HG03175 (cell line): ENCODE results near the gene GRK5.
"Not testable (repeated sequence)": the region's sequence is repeated elsewhere in the genome, so short reads cannot be mapped to it uniquely, and the experiment has no call there.

Source experiments
- ATAC-seq: cut with Tn5 transposase; IDR thresholded peaks from one replicate; pipeline ENCODE4 v1.9.1; 2021; ENCODE audit warnings: mild to moderate bottlenecking, moderate library complexity; ENCODE audit not compliant: unreplicated experiment

GRK5 gene

DNA sequence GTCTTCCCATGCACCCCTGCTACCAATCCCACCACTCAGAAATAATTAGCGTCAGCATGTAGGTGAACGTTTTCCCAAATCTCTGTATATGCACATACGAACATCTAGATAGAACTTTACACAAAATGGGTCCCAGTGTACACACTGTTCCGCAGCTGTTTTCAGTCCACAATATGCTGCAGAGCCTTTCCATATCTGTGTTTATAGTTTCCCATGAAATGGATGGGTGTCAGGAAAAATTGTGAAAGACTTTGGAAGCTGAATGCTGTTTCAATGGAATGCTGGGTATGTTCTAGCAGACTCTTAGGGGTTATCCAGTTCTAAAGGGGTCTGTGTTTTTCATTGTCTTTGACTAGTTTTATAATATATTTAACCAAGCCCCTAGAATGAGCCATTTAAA lies 13.8 kb downstream of the GRK5 start:
- ATAC-seq, result no peak

DNA sequence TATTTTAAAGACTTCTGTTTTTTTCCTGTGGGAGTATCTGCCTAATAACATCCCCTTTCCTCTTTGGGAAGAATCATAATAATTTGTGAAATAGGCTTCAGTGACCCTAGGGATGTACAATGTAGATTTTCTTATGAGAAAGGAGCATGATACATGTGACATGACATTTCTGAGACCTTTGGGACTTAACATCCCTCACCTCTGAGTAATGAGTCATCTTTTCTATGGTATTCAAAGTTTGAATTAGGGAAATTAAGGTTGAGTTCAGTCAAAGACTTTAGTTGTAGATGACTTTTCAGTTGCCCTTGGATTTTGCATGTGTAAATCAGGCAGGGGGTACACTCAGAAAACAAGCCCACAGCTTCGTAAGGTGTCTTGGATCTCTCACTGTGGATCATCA lies 14.3 kb downstream of the GRK5 start:
- ATAC-seq, result no peak

DNA sequence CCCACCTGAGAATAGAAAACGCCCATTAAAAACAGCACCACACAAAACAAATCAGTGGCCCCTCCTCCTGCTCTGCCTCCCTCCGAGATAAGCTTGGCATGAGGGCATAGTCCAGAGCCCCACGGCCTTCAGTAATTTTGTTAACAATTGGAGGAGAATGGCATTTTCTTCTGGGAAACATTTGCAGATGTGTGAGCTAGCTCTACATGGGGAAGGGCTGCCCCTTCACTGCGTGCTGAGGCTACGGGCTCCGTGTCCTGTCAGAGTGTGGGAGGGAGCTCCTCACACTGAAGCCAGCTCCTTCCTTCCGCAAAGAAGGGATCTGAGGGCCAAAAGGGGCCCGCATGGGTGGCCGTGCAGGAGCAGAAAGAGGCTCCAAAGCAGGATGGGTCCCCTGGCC lies 15.2 kb downstream of the GRK5 start:
- ATAC-seq, result no peak

DNA sequence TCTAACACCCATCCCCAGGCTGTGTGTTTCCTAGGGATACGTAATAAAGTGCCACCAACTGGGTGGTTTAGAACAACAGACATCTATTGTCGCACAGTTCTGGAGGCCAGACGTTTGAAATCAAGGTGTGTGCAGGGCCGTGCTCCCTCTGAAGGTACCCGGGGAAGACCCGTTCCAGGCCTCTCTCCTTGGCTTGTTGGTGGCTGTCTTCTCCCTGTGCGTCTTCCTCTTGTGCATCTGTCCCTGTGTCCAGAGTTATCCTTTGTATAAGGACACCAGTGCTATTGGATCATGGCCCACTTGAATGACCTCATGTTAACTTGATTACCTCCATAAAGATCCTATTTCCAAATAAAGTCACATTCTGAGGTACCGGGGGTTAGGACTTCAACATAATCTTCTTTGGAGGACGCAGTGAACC lies 15.6 kb downstream of the GRK5 start:
- ATAC-seq, result no peak

DNA sequence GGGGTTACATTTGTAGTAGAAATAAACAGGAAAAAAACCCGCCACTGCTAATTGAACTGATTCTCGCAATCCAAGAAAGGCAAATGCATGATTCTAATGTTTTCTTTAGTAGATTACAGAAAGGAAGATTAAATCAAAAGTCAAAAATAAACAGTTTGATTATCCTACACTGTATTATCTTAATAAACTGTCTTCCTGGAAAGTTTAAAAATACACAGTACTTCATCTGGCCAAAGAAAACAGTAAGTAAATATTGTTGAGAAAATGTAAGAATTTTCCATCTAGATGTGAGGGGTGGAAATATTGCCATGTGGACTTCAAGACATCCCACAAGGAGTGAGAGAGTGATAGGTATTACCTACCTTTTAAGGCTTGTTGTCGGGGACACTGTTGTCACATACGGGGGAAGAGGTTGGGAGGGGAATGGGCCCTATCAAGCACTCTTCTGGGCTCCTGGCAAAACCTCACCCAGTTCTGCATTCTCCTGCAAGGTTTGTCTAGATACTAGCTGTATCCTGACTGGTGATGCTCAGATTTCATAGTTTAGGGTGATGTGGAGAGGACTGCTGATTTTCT lies 17.8 kb downstream of the GRK5 start:
- no peak for ATAC-seq

DNA sequence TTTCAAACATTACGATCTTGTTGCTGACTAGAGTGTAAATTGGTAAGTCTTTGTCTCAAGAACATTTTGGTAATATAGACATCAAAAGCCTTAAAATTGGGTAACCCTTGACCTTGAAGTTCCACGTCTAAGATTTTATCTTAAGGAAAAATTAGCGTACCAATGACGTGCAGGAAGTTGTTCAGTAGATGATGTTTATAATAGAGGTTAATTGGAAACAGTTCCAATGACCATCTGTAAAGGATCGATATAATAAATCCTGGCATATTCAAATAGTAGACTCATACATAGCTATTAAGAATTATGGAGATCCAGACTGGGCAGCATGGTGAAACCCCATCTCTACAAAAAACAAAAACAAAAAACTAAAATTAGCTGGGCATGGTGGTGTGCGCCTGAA lies 20.5 kb downstream of the GRK5 start:
- ATAC-seq, result no peak

DNA sequence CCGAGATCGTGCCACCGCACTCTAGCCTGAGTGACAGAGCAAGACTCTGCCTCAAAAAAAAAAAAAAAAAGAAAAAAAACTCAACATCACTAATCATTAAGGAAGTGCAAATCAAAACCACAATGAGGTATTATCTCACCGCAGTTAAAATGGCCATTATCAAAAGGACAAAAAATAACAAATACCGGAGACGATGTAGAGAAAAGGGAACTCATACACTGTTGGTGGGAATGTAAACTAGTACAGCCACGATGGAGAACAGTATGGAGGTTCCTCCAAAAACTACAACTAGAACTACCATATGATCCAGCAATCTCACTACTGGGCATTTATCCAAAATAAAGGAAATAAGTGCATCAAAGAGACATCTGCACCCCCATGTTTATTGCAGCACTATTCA lies 24.3 kb downstream of the GRK5 start:
- no peak for ATAC-seq

DNA sequence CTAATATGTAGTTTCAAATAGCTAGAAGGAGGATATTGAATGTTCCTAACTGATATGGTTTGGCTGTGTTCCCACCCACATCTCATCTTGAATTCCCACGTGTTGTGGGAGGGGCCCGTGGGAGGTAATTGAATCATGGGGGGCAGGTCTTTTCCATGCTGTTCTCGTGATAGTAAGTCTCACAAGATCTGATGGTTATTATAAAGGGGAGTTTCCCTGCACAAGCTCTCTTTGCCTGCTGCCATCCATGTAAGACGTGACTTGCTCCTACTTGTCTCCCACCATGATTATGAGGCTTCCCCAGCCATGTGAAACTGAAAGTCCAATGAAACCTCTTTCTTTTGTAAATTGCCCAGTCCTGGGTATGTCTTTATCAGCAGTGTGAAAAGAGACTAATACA lies 25.1 kb downstream of the GRK5 start:
- not testable (repeated sequence) for ATAC-seq

DNA sequence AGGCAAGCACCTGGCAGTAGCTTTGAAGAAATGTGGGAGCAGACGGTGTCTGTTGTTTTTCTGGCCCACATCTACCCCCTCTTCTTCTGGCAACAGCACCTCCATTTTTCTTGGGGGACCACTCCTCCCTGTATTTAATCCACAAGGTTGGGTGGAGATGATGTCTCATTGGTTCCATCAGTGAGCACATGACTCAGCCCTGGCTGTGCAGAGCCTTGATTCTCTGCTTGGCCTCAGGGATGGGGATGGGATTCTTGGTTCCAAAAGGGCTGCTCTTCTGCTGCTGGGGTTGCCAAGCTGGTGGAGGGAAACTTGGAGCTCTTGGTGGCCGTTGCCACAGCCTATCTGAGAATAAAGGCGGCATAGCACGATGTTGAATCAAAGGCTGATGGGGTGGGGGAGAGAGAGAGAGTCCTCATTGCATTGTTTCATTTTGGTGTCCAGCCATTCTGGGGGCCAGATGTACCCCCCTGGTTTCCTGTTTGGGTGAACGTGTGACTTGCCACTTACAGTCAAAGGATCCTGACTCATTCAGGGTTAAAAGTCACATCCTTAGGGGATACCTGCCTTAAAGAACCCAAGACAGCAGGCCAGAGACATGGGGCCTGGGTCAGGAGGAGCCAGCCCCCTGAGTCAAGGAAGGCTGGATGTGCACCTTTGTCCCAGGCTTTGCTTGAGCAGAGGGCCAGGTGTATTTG lies 25.9 kb downstream of the GRK5 start:
- no peak for ATAC-seq

DNA sequence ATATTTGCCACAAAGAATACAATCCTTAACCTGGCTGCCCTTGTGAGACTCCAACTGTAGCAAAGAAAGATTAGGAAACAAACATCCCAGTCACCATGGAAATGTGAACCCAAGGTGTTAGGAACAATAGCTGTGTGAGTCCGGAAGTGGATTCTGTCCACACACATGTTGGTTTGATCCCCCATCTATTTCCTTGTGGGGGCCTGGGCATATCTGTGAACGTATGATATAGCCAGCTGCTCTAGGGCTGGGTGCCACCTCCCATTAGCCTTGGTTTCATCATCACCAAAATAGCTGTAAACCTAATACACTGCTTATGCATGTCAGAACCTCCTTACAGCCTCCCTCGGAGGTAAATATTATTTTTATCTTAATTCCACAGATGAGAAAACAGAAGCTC lies 26.4 kb downstream of the GRK5 start:
- no peak for ATAC-seq

DNA sequence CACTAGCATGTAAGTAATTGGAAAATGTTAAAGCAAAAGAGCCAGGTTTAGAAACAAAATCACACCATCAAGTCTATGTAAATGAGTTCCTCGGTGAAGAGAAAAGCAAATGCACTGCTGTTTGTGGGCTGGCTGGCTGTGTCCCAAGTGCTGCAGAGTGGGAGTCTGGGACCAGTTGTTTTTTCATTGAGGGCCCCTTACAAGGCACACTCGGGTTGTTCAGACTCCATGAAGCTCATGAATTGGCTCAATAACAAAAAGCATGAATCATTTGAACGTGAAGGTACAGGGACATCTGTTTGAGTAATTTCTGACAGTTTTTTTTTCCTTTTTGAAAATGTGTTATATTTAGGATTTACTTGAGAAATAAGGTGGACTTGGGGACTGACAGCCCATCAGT lies 28.0 kb downstream of the GRK5 start:
- ATAC-seq, result no peak

DNA sequence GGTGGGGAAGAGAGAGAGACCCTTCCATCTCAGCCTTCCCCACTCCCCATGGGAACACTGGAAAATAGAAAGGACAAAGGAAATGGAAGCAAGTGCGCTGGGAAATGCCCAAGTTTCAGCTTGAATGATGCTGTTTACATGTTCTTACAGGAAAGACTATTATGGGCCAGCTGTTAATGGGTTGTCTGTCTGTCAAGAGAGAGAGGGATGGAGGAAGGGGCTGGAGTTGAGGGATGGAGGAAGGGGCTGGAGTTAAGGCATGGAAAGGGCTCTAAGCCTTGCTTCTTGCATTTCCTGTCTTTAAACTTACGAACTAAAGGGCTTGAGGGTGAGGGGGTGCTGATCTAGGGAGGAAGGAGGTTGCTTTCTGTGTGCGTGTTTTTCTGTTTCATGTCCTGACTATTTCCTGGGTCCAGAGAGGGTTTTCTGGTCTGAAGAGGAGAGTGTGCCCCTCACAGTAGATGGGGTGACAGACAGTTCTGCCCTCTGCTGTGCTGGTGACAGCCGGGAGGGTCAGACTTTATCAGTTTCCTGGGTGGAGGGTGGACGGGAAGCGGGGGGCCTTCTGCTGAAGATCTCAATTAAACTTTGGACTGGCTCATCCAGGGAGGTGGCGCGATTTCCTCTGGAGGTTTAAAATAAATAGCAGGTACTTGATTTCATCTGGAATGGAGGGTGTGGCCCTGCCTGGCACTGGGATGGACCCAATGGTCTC lies 30.5 kb downstream of the GRK5 start:
- ATAC-seq, result no peak

DNA sequence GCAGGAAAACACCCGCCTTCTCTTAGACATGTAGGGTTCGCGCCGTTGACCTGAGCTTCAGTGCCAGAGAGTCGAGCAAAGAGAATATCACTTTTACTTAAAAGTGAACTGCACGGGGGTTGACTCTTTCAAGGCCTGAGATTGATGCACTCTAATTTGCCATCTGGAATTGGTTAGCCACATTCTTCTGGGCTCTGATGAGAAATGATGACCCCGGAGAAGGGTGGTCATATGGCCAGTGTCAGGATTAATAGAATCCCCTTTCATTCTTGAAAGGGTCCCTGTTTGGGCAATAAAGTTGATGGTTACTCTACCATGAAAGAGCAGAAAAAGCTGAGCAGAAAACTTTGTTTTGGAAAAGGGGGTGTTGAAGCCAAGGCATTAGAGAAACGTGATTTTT lies 31.2 kb downstream of the GRK5 start:
- no peak for ATAC-seq

DNA sequence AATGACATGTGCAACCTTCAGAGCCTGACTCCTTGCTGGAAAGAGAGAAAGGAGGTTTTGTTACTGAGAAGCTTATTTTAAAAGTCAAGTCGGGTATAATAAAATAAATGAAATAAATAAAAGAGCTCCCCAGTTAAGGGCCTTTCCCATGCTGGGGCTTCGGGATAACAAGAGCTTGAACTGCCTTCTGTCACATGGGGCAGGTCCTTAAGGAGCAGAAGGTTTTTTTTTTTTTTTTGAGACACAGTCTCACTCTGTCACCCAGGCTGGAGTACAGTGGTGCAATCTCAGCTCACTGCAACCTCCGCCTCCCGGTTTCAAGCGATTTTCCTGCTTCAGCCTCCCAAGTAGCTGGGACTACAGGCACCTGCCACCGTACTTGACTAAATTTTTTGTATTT lies 31.6 kb downstream of the GRK5 start:
- not testable (repeated sequence) for ATAC-seq

DNA sequence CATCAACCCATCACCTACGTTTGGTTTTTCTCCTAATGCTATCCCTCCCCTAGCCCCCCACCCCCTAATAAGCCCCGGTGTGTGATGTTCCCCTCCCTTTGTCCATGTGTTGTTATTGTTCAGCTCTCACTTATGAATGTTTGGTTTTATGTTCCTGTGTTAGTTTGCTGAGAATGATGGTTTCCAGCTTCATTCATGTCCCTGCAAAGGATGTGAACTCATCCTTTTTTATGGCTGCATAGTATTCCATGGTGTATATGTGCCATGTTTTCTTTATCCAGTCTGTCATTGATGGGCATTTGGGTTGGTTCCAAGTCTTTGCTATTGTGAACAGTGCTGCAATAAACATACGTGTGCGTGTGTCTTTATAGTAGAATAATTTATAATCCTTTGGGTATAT lies 32.3 kb downstream of the GRK5 start:
- not testable (repeated sequence) for ATAC-seq

DNA sequence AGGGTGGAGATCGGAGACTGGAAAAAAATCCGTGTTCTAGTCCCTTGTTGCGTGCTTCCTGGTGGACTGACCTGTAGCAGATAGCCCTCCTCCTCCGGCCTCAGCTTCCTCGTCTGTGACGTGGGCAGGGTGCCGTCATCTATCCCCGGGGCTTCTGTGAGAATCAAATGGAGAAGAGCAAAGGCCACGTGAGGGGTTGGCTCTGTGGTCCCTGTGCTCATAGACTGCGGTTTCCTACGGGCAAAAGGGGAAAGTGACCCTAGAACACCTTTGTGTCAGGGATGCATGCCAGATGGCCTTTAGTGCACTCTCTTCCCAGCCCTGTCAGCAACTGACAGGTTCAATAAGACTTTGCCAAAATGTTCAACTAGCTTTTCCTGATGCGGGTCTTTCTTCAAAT lies 33.7 kb downstream of the GRK5 start:
- no peak for ATAC-seq

DNA sequence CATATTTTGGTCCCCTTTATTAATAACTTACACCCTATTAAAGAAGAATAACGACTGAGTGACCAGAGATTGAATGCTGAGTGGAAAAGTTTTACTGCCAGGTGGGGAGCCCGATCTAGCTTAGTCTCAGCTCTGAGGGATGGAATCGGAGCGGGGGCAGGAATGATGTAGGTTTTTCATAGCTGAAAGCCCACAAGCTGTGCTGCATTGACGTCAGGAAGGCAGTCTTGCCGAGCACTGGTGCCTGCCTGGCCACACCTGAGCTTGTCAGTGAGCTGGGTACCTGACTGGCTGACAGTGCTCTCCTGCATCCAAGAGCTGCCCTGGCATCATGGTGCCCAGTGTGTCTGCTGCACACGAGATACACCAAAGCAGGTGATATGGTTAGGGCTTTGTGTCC lies 34.8 kb downstream of the GRK5 start:
- no peak for ATAC-seq

DNA sequence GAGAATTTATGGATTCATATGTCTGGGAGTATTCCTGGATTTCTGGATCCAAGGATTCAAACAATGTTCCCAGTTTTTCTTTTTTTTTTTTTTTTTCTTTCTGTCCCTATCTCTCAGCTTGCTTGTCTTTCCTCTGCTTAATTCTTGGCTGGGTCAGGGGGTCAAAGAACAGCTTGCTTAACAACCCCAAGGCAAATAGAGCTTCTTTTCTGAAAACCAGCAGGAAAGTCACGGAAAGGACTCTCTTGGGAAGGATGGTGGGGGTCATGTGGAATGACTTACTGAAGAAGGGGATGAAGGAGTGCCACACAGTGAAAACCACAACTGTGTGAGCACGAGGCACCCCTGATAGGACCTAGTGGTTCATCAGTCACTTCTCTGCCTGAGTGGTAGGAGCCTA lies 36.1 kb downstream of the GRK5 start:
- ATAC-seq, result no peak

DNA sequence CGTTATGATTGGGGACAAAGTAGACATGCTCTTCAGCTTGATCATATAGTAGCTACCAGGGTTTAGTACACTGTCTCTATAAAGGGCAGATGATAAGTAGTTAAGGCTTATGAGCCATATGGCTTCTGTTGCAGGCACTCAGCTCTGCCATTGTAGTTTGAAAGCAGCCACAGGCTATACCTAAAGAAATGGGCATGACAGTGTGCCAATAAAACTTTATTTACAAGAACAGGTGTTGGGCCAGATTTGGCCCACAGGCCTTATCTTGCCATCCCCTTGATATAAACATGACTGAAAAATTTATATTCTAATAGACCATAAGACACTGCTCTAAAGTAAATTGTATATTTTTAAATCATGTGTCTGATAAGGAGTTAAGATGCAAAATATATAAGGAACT lies 36.6 kb downstream of the GRK5 start:
- ATAC-seq, result no peak

DNA sequence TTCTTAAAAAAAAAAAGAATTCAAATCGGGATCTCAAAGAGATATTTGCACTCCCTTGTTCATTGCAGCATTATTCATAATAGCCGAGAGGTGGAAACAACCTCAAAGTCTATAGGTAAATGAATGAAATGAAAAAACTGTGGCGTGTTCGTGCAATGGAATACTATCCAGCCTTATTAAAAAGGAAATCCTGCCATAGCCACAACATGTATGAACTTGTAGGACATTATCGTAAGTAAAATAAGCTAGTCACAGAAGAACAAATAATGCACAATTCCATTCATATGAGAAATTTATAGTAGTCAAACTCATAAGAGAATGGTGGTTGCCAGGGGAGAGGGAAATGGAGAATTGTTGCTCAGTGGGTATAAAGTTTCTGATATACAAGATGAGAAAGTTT lies 37.9 kb downstream of the GRK5 start:
- no peak for ATAC-seq

DNA sequence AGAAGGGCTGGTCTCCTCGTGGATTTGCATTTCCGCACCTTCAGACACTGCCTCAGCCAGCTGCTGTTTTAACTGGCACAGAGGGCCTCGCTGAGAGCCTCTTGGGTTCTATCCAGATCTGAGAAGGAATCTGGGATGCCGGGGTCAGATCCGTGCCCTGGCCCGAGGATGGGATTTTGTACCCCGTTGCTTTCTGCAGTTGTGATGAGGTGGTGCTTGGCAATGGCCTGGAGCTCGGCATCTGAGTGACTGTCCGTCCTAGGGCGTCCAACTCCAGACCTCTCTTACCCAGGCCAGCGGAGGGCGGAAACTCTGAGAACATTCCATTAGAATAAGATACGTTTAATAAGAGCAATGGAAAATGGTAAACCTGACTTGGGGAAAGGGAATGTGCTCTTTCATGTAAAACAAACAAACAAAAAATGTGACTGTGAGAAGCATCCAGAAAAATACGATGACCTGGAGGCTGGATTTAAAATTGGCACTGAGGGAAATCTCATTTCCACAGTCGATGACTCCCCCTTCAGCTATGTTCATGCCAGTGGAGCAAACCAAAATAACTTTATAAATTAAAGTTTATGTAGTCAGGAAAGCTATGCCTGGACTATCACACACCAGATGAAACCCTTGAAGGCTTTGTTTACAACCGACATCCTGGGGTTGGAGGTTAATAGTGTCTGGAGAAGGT lies 39.6 kb downstream of the GRK5 start:
- ATAC-seq, result no peak

DNA sequence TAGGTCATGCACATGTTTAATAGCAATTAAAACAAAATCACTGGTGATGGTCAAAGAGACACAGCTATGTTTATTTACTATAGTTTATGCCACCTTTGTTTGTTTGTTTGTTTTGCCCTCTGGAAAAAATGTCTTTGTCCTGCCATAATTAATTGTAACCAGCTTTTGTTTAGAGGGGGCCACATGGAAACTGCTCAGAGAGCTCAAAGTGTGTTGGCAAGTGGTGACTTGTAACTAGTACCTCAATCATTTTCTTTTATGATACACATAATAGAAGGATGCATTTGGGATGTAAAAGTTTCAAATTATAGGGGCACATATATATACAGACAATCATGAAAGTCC lies 40.2 kb downstream of the GRK5 start:
- no peak for ATAC-seq
